Heart left ventricle (tissue), 16 donors: ENCODE data around the gene ABR. TPM values are rescaled to one million over a fixed set of nuclear protein-coding genes. Genes with fewer than 3 reads are reported as not detected.

Experiments
- ATAC-seq, 4 donors: fragments of 200-7000 bp; cut with Tn5 transposase; one replicate each; pipeline ENCODE4 v1.9.1; 2020 to 2022; ENCODE audit warnings: moderate library complexity in 4 of 4, mild to moderate bottlenecking in 3 of 4, moderate number of reproducible peaks in 1 of 4
- DNase-seq, 5 donors: peaks; one replicate each; pipeline ENCODE4 v3.0.0-alpha.2; 2020
- H3K27ac ChIP-seq, 12 donors: fragments of 200-600 bp; sonication (generic) in 4 of 12; one replicate each; pipeline versions ENCODE4 v1.5.0 to v1.8.0; 2016 to 2022; ENCODE audit warnings: mild to moderate bottlenecking in 2 of 12
- H3K27me3 ChIP-seq, 9 donors: fragments of 200-600 bp; sonication (generic) in 2 of 9; one replicate each; pipeline versions ENCODE4 v1.5.1 to v1.8.0; 2016 to 2022; ENCODE audit warnings: mild to moderate bottlenecking in 3 of 9
- H3K36me3 ChIP-seq, 9 donors: fragments of 200-600 bp; sonication (generic) in 2 of 9; one replicate each; pipeline versions ENCODE4 v1.5.0 to v1.8.0; 2018 to 2022; ENCODE audit warnings: mild to moderate bottlenecking in 2 of 9
- H3K4me1 ChIP-seq, 12 donors: fragments of 200-600 bp; sonication (generic) in 4 of 12; one replicate each; pipeline versions ENCODE4 v1.5.0 to v1.8.0; 2016 to 2022; ENCODE audit warnings: mild to moderate bottlenecking in 3 of 12
- H3K4me3 ChIP-seq, 12 donors: fragments of 200-600 bp; sonication (generic) in 4 of 12; one replicate each; pipeline versions ENCODE4 v1.5.0 to v1.8.0; 2017 to 2022; ENCODE audit warnings: mild to moderate bottlenecking in 9 of 12, moderate library complexity in 4 of 12
- H3K9me3 ChIP-seq, 12 donors: fragments of 200-600 bp; sonication (generic) in 4 of 12; one replicate each; pipeline versions ENCODE4 v1.5.0 to v1.8.0; 2016 to 2022; ENCODE audit warnings: mild to moderate bottlenecking in 1 of 12
- POLR2A ChIP-seq, 2 donors: fragments of 450-650 bp; IDR thresholded peaks; one replicate each; pipeline ENCODE4 v1.6.1; 2017; ENCODE audit warnings: antibody characterized with exemption in 2 of 2, mild to moderate bottlenecking in 2 of 2, moderate library complexity in 2 of 2
- WGBS, 4 donors: extraction: QIAGEN DNeasy Blood & Tissue Kit in 2 of 4; methylation state at CpG; one replicate each; pipeline versions ENCODE4 v1.1.5 to v1.1.7; 2013 to 2018; 5-methylcytosine and 5-hydroxymethylcytosine counted together
- intact Hi-C, 10 donors: fragments of 100-400 bp; cut with DNase I; formaldehyde crosslinking; loops; one replicate each; pipeline versions ENCODE4 v1.11.1 to v1.14.2; 2022
- polyA plus RNA-seq, 2 donors: library from polyadenylated mRNA; stranded (reverse); fragments of 200-250 nt; gene quantifications; one replicate each; pipeline ENCODE4 v1.2.3, GENCODE V29; 2013
- total RNA-seq, 9 donors: library from RNA; depleted of rRNA in 2 of 9; stranded (reverse); fragments of >200 nt in 2 of 9; fragmentation: NEBNext Ultra II Directional in 3 of 9; extraction: Animal tissue kit (Norgen Biotek cat#: 25700) in 3 of 9; gene quantifications; one replicate each; pipeline versions ENCODE4 v1.1.0 to v1.2.4, GENCODE V29; 2016 to 2023
- TF ChIP-seq, protein P1 (sequence below), 12 donors: fragments of 200-600 bp; sonication (generic) in 4 of 12; IDR thresholded peaks; one replicate each; pipeline versions ENCODE4 v1.5.0 to v1.8.0; 2018 to 2022; ENCODE audit warnings: antibody characterized with exemption in 12 of 12, mild to moderate bottlenecking in 5 of 12
- donor health status: ischemic (EF 13 %, LVEDD 7.1; RV severe dilation, severe dysfunction).
- donor health status: healthy with polysubstance abuse.
- donor health status: DM: no; HTN: yes; CAD: no.
- donor health status: DM: no; HTN: no; CAD: no.
- donor health status: ischemic (EF 25% LVEDD 6.9; RV normal size, moderate dysfunction).
- donor health status: ischemic (EF 25% LVEDD 5.7; RV mildly dilated, moderate dysfunction).
- donor health status: healthy.
- donor health status: DM: yes; HTN: yes; CAD: no.
- donor health status: ischemic (EF 35%, LVEDD 5.7; RV mildly dilated, moderate dysfunction).
- donor health status: nonischemic (EF 11% LVEDD 7.7; RV severe dilation, severe dysfunction).
- donor health status: DM: yes; HTN: yes; CAD: no.
- donor health status: PGD.
- donor health status: ischemic (EF 29% LVEDD 5.4; RV normal size, mild dysfunction).
- donor health status: nonischemic (EF 23%, LVEDD 6.1; RV moderate dilation, normal function).

ABR gene
- total and polyA plus RNA-seq, 11 donors = 64.5 to 171 (median 149) TPM

DNA sequence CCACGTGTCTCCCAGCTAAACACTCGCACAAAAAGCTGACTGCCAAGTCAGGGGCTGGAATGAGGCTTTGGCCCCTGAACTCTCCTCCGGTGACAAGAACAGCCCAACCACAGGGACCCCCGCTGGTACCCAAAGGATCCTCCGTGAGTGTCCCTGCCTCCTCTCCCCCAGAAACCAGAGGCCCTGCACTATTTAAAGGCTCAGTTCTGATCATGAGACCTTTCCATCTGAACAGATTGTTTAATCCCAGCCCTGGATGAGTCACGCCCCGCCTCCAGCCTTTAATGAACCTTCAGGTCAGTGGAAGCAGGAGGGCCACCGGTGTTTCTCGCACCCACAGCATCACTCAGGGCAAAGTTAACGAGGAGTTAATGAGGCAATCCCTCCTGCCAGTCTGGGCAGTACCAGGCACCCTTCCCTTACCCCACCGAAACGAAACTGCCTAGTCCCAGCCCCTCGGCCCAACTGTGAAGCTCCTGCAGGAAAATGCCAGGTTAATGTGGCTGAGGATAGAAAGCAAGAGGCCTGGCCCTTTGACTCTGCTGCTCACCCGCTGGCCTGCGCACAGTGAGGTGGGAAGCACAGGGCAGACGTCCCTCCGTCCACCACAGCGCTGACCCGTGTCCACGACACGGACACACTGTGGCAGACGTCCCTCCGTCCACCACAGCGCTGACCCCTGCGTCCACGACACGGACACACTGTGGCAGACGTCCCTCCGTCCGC is 150.4 kb downstream of the ABR start:
- DNase-seq (peak in 2 of 5 donors; percentile 53 to 77), ATAC-seq (peak; percentile 13 to 62 (median 46))
- no peak for TF ChIP-seq POLR2A (IDR thresholded peaks at IDR 0.05)
- TF ChIP-seq, protein P1, sequence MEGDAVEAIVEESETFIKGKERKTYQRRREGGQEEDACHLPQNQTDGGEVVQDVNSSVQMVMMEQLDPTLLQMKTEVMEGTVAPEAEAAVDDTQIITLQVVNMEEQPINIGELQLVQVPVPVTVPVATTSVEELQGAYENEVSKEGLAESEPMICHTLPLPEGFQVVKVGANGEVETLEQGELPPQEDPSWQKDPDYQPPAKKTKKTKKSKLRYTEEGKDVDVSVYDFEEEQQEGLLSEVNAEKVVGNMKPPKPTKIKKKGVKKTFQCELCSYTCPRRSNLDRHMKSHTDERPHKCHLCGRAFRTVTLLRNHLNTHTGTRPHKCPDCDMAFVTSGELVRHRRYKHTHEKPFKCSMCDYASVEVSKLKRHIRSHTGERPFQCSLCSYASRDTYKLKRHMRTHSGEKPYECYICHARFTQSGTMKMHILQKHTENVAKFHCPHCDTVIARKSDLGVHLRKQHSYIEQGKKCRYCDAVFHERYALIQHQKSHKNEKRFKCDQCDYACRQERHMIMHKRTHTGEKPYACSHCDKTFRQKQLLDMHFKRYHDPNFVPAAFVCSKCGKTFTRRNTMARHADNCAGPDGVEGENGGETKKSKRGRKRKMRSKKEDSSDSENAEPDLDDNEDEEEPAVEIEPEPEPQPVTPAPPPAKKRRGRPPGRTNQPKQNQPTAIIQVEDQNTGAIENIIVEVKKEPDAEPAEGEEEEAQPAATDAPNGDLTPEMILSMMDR (IDR thresholded peaks at IDR 0.05) = no peak
- Histone ChIP-seq H3K4me3 (peak overlapping the region in 7 of 12 donors; percentile 15 to 69 (median 57)), H3K36me3 (peaks cover 0 to 43% (median 19%) of the 10 kb centered on the region in 9 donors), H3K9me3 (no peaks in the 10 kb centered on the region), H3K27me3 (no peaks in the 10 kb centered on the region), H3K4me1 (peaks cover 6 to 73% (median 50%) of the 10 kb centered on the region in 12 donors), H3K27ac (peak overlapping the region; percentile 15 to 88 (median 74))
- WGBS, 4 donors = 61 to 72% (median 68%) methylated on average over 30 of the region's 30 CpGs
- intact Hi-C loops = no loop called here

DNA sequence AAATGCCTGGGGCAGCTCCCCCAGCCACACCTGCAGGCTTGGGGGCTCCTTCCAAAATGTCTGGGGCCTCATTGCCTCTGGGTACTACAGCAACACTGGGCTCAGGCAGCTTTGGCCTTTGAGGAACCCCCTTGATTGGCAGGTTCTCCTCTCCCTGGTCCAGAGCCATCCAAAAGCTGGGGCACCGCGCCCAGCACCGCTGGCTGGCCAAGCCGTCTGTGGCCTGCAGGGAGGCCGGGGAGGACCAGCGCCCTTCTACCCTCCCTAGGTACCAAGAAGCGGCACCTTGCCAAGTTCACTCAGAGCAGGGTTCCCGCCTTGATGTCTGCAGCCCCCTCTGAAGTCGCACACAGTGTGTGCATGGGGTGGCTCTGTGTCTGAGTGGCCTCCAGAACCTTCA is 152.7 kb downstream of the ABR start:
- H3K4me1 ChIP-seq = peaks cover 6 to 79% (median 56%) of the 10 kb centered on the region in 12 donors
- TF ChIP-seq POLR2A (IDR thresholded peaks at IDR 0.05) = no peak
- TF ChIP-seq, protein P1 (IDR thresholded peaks at IDR 0.05) = no peak
- peak in 2 of 5 donors; percentile 67 to 70 for DNase-seq
- peaks cover 0 to 35% (median 12%) of the 10 kb centered on the region in 9 donors for H3K36me3 ChIP-seq
- intact Hi-C loops = no loop called here
- no peaks in the 10 kb centered on the region for H3K9me3 ChIP-seq
- no peaks in the 10 kb centered on the region for H3K27me3 ChIP-seq
- ATAC-seq = peak; percentile 17 to 36 (median 26)
- WGBS, 4 donors = 23 to 59% (median 51%) methylated on average over 7 to 9 of the region's 9 CpGs
- H3K27ac ChIP-seq = peak overlapping the region in 5 of 12 donors; percentile 6 to 67 (median 18)
- no peak overlapping the region for H3K4me3 ChIP-seq

DNA sequence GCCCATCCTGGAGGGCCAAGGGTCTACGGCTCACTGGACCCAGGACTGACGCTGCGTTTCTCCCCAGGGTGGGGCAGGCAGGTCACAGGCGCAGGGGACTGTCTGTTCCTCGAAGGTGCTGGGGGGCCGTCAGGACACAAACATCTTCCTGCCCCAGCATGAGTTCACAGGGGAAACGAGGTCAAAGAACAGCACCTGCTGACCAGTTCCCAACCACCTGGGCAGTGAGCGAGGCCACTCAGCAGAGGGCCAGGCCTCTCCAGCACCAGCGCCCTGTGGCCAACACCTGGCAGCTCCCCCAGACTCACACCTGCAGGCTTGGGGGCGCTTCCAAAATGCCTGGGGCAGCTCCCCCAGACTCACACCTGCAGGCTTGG is 153.2 kb downstream of the ABR start:
- H3K4me1 ChIP-seq = peaks cover 6 to 79% (median 56%) of the 10 kb centered on the region in 12 donors
- H3K4me3 ChIP-seq = no peak overlapping the region
- peak overlapping the region in 4 of 12 donors; percentile 6 to 67 (median 28) for H3K27ac ChIP-seq
- no peaks in the 10 kb centered on the region for H3K27me3 ChIP-seq
- H3K36me3 ChIP-seq = peaks cover 0 to 35% (median 12%) of the 10 kb centered on the region in 9 donors
- ATAC-seq (no peak), DNase-seq (no peak)
- intact Hi-C loops = no loop called here
- TF ChIP-seq, protein P1 (IDR thresholded peaks at IDR 0.05) = no peak
- no peaks in the 10 kb centered on the region for H3K9me3 ChIP-seq
- WGBS, 4 donors = 85 to 90% (median 88%) methylated on average over 8 to 10 of the region's 10 CpGs

DNA sequence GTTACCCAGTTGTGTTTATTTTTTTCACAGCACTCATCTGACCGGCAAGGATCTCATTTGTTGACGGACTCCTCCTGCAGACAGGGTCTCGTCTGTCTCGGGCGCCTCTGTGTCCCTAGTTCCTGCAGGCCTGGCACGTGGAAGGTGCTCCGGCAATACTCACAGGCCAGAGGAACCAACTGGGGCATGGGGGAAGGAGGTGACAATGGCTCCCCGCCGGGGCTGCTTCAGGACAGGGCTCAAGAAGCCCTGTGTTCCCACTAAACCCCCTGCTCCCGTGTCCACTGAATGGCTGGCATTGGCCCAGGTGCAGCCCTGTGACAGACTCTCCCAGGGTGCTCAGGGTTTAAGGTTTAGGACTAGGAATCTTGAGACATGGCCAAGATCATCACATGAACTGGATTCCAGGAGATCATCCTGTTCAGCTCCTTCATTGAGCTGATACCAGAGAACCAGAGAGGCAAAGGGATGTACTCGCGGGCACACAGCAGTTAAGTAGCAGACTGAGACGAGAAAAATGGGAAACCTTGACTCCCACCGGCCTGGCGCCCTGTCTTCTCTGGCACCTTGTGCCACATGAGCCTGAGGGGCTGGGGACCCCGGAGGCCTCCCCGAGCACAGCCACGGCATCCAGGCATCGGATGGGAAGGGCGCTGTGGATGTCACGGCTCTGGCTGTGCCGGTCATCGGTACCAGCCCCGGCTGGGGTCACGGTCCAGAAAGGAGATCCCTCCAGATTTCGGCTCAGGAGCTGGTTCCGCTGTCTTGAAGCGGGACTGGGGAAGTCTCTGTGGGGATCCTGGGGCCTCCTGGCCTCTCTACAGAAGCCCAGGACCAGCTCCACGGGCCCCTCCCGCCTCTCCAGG is 153.8 kb downstream of the ABR start:
- DNase-seq (no peak), ATAC-seq (no peak)
- H3K4me3 ChIP-seq = no peak overlapping the region
- peak overlapping the region in 2 of 12 donors; percentile 38 to 67 for H3K27ac ChIP-seq
- H3K27me3 ChIP-seq = no peaks in the 10 kb centered on the region
- no peaks in the 10 kb centered on the region for H3K9me3 ChIP-seq
- peaks cover 6 to 79% (median 54%) of the 10 kb centered on the region in 12 donors for H3K4me1 ChIP-seq
- 67 to 84% (median 82%) methylated on average over 15 to 30 of the region's 30 CpGs for WGBS, 4 donors
- H3K36me3 ChIP-seq = peaks cover 0 to 35% (median 12%) of the 10 kb centered on the region in 9 donors
- intact Hi-C loops = no loop called here
- no peak for TF ChIP-seq POLR2A (IDR thresholded peaks at IDR 0.05)
- TF ChIP-seq, protein P1 (IDR thresholded peaks at IDR 0.05) = no peak
